ENCODE results near the gene TUBGCP2.

DNA sequence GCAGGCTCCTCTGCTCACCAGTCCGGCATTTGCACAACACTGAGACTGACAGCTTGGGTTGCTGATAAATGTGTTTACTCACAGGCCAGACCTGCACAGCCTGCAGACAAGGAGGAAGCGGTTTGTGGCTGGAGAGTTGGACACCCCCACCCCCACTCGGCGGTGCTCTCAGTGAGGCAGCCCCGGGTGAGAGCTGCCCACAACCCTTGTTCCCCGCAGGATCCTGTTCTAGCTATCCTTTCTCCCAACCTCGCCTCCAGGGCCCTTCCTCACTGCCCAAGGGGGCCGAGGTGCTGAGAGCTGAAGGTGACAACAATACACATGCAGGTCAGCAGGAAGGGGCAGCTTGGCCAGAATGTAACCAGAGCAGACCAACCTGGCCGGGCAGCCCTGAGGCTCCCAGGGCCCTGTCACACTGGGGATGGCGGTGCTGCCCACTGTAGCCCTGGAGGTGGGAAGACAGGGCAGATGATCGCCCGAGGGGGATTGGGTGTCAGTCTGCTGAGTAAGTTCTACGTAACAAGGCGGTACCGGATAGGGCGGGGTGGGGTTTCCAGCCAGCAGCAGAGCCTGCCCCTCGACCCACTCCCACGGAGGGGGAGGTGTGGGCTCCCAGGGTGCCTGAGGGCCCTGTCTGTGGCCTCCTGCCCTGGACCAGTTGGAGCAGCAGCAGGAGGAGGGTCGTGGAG lies 30.0 kb downstream of the TUBGCP2 start:
- no peak for TF ChIP-seq TAF1 (IDR thresholded peaks at IDR 0.05; ENCODE audit: borderline replicate concordance, insufficient read depth, low read length)
- TF ChIP-seq, protein P1, sequence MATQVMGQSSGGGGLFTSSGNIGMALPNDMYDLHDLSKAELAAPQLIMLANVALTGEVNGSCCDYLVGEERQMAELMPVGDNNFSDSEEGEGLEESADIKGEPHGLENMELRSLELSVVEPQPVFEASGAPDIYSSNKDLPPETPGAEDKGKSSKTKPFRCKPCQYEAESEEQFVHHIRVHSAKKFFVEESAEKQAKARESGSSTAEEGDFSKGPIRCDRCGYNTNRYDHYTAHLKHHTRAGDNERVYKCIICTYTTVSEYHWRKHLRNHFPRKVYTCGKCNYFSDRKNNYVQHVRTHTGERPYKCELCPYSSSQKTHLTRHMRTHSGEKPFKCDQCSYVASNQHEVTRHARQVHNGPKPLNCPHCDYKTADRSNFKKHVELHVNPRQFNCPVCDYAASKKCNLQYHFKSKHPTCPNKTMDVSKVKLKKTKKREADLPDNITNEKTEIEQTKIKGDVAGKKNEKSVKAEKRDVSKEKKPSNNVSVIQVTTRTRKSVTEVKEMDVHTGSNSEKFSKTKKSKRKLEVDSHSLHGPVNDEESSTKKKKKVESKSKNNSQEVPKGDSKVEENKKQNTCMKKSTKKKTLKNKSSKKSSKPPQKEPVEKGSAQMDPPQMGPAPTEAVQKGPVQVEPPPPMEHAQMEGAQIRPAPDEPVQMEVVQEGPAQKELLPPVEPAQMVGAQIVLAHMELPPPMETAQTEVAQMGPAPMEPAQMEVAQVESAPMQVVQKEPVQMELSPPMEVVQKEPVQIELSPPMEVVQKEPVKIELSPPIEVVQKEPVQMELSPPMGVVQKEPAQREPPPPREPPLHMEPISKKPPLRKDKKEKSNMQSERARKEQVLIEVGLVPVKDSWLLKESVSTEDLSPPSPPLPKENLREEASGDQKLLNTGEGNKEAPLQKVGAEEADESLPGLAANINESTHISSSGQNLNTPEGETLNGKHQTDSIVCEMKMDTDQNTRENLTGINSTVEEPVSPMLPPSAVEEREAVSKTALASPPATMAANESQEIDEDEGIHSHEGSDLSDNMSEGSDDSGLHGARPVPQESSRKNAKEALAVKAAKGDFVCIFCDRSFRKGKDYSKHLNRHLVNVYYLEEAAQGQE (IDR thresholded peaks at IDR 0.05; ENCODE audit: insufficient read depth in 1 of 2, low read depth in 2 of 2, low read length in 2 of 2), result no peak
